Glomerular endothelial cell (primary cell): Measurements from ENCODE around the gene ATF7. TPM values are rescaled to one million over a fixed set of nuclear protein-coding genes. Genes with fewer than 3 reads are reported as not detected.
"Not testable (repeated sequence)": the region's sequence is repeated elsewhere in the genome, so short reads cannot be mapped to it uniquely, and the experiment has no call there.

Source experiments
- DNase-seq: peaks from one replicate; pipeline ENCODE4 v3.0.0-alpha.2; 2011; ENCODE audit warnings: low read depth, low spot score; ENCODE audit errors: extremely low read depth
- total RNA-seq: library from RNA; depleted of rRNA; stranded (reverse); fragments of >200 nt; gene quantifications from 2 replicates; pipeline ENCODE4 v1.2.3, GENCODE V29; 2015

The ATF7 gene
- total RNA-seq, 1 donor from 2014 or later: 32.4 TPM

GRCh38 chr12:53631721-53632120 lies 5.5 kb upstream of the ATF7 start:
- DNase-seq: no peak

GRCh38 chr12:53627919-53628318 lies 1.7 kb upstream of the ATF7 start:
- DNase-seq: no peak

GRCh38 chr12:53626702-53627169 lies 554 bp upstream of the ATF7 start:
- no peak for DNase-seq

GRCh38 chr12:53625373-53625945 lies 723 bp downstream of the ATF7 start:
- no peak for DNase-seq

- DNase-seq: no peak
Measured at GRCh38 chr12:53624956-53625355, 1.2 kb downstream of the ATF7 start.

- DNase-seq: no peak
Measured at GRCh38 chr12:53624458-53624857, 1.7 kb downstream of the ATF7 start.

- DNase-seq: no peak
Measured at GRCh38 chr12:53623548-53624385, 2.4 kb downstream of the ATF7 start.

- no peak for DNase-seq
Measured at GRCh38 chr12:53622724-53623123, 3.5 kb downstream of the ATF7 start.

- DNase-seq: no peak
Measured at GRCh38 chr12:53618275-53618674, 7.9 kb downstream of the ATF7 start.

- no peak for DNase-seq
Measured at GRCh38 chr12:53617700-53618099, 8.5 kb downstream of the ATF7 start.

GRCh38 chr12:53616950-53617349 lies 9.2 kb downstream of the ATF7 start:
- no peak for DNase-seq

- no peak for DNase-seq
Measured at GRCh38 chr12:53613821-53614220, 12.4 kb downstream of the ATF7 start.

- DNase-seq: no peak
Measured at GRCh38 chr12:53612978-53613377, 13.2 kb downstream of the ATF7 start.

- DNase-seq: no peak
Measured at GRCh38 chr12:53611304-53611703, 14.9 kb downstream of the ATF7 start.

GRCh38 chr12:53606688-53607087 lies 19.5 kb downstream of the ATF7 start:
- not testable (repeated sequence) for DNase-seq

GRCh38 chr12:53604581-53604980 lies 21.6 kb downstream of the ATF7 start:
- DNase-seq: no peak

GRCh38 chr12:53603804-53604203 lies 22.4 kb downstream of the ATF7 start:
- DNase-seq: no peak

- DNase-seq: no peak
Measured at GRCh38 chr12:53603196-53603595, 23.0 kb downstream of the ATF7 start.

- DNase-seq: no peak
Measured at GRCh38 chr12:53602176-53602864, 23.9 kb downstream of the ATF7 start.

- DNase-seq: no peak
Measured at GRCh38 chr12:53601296-53601847, 24.8 kb downstream of the ATF7 start.
